Measurements from ENCODE around the gene TINAG. TPM values are rescaled to one million over a fixed set of nuclear protein-coding genes. Genes with fewer than 3 reads are reported as not detected.
A peak's percentile ranks its signal among the peaks of the same experiment; 100 is the strongest.

TINAG gene
- total and polyA plus RNA-seq, 2 of the 13 experiments (the other 11 are each of a cell fraction or from before 2014, with no cell fraction given): 0.08 to 0.15 TPM

DNA sequence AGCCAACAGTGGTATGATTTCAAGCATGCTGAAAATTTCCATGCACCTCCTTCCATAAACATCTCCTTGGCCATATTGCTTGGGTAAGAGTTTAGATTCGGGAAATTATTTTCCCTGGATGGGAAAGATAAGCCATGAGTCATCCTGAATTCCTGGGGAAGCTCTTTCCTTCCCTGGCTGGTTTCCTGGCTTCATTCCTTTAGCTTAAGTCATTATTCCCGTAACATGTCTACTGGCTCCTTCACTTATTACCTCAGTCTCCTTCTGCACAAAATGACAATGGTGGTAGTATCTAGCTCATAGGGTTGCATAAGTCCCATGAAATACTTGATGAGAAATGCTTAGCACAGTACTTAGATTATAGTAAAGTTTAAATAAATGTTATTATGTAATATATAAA, 27.6 kb downstream of the TINAG start:
- FAIRE-seq (no peak), DNase-seq (ENCODE audit: low spot score) (peak; percentile 1), ATAC-seq (no peak)
- WGBS (ENCODE audit: low lambda C conversion rate): 20% methylated on average over 2 of the region's 2 CpGs
- TF ChIP-seq FOSL2 (CRISPR knock-in tag; IDR thresholded peaks at IDR 0.05): peak; percentile 47; the same call in 1 of the 2 replicates
- TF ChIP-seq CBX2 (IDR thresholded peaks at IDR 0.05; ENCODE audit: low read depth, low read length): no peak
- TF ChIP-seq CBX2 (CRISPR knock-in tag; IDR thresholded peaks at IDR 0.05; ENCODE audit: low read depth): no peak
- H3K4me2 ChIP-seq (ENCODE audit: low read depth, low read length): no peak overlapping the region
- no TSS peak for BruUV-seq (replicated peaks)
- no peaks in the 10 kb centered on the region for H3K9me3 ChIP-seq (ENCODE audit: low read length)
- H3K79me2 ChIP-seq (ENCODE audit: insufficient read depth, low read length): no peaks in the 10 kb centered on the region
- no peak overlapping the region for H3K27ac ChIP-seq (ENCODE audit: extremely low read length, insufficient read depth, low read length)
- no peaks in the 10 kb centered on the region for H3K36me3 ChIP-seq (replicated peaks in 1 of 2; ENCODE audit: control insufficient read depth in 1 of 2, insufficient read depth in 2 of 2, low read length in 2 of 2)
- H3K4me3 ChIP-seq (replicated peaks in 1 of 3; ENCODE audit: insufficient read depth in 1 of 3, low read depth in 2 of 3, low read length in 3 of 3): no peak overlapping the region
- ChIA-PET POLR2A (no interaction called here), CTCF (ENCODE audit: low intra/inter-chr PET ratio, low total read pairs) (no interaction called here)
- no peak overlapping the region for H3K9ac ChIP-seq (ENCODE audit: insufficient read depth, low read depth, low read length)
- no peaks in the 10 kb centered on the region for H4K20me1 ChIP-seq (ENCODE audit: insufficient read depth, low read length)
- H3K4me1 ChIP-seq (ENCODE audit: insufficient read depth, low read length): no peaks in the 10 kb centered on the region
- in situ Hi-C loops (cut with HindIII; ENCODE audit: extremely low pct_ligation_motif_present, low pct_unique_long_range_greater_than_20kb) (no loop called here), intact Hi-C loops (cut with micrococcal nuclease; ENCODE audit: unreplicated experiment) (no loop called here)
- H2AFZ ChIP-seq (ENCODE audit: low read length): no peak overlapping the region
- H3K27me3 ChIP-seq (ENCODE audit: control insufficient read depth in 1 of 2, insufficient read depth in 2 of 2, low read length in 2 of 2): no peaks in the 10 kb centered on the region

- Histone ChIP-seq H3K4me2 (ENCODE audit: low read depth, low read length) (no peak overlapping the region), H3K9me3 (ENCODE audit: low read length) (no peaks in the 10 kb centered on the region), H3K36me3 (replicated peaks in 1 of 2; ENCODE audit: control insufficient read depth in 1 of 2, insufficient read depth in 2 of 2, low read length in 2 of 2) (no peaks in the 10 kb centered on the region), H3K9ac (ENCODE audit: insufficient read depth, low read depth, low read length) (no peak overlapping the region), H3K27ac (ENCODE audit: extremely low read length, insufficient read depth, low read length) (no peak overlapping the region), H4K20me1 (ENCODE audit: insufficient read depth, low read length) (no peaks in the 10 kb centered on the region), H3K4me1 (ENCODE audit: insufficient read depth, low read length) (no peaks in the 10 kb centered on the region), H3K79me2 (ENCODE audit: insufficient read depth, low read length) (no peaks in the 10 kb centered on the region), H2AFZ (ENCODE audit: low read length) (no peak overlapping the region), H3K4me3 (replicated peaks in 1 of 3; ENCODE audit: insufficient read depth in 1 of 3, low read depth in 2 of 3, low read length in 3 of 3) (no peak overlapping the region), H3K27me3 (ENCODE audit: control insufficient read depth in 1 of 2, insufficient read depth in 2 of 2, low read length in 2 of 2) (no peaks in the 10 kb centered on the region)
- WGBS (ENCODE audit: low lambda C conversion rate): 32% methylated on average over 2 of the region's 2 CpGs
- CTCF ChIA-PET (ENCODE audit: low intra/inter-chr PET ratio, low total read pairs): no interaction called here
- POLR2A ChIA-PET: no interaction called here
- ATAC-seq (no peak), DNase-seq (ENCODE audit: low spot score) (no peak), FAIRE-seq (no peak)
- no TSS peak for BruUV-seq (replicated peaks)
- intact Hi-C loops (cut with micrococcal nuclease; ENCODE audit: unreplicated experiment): no loop called here
- in situ Hi-C loops (cut with HindIII; ENCODE audit: extremely low pct_ligation_motif_present, low pct_unique_long_range_greater_than_20kb): no loop called here
- TF ChIP-seq ZNF674 (CRISPR knock-in tag; IDR thresholded peaks at IDR 0.05; ENCODE audit: low read depth): no peak
- no peak for TF ChIP-seq HES4 (CRISPR knock-in tag; IDR thresholded peaks at IDR 0.05; ENCODE audit: borderline replicate concordance)
- no peak for TF ChIP-seq FOXK1 (CRISPR knock-in tag; IDR thresholded peaks at IDR 0.05; ENCODE audit: borderline replicate concordance, low read depth)
- no peak for TF ChIP-seq ISX (CRISPR knock-in tag; conservative IDR thresholded peaks at IDR 0.05)
- no peak for TF ChIP-seq ZFP62 (CRISPR knock-in tag; IDR thresholded peaks at IDR 0.05)
- TF ChIP-seq CREB3 (CRISPR knock-in tag; IDR thresholded peaks at IDR 0.05): no peak
- TF ChIP-seq DPF2 (CRISPR knock-in tag; IDR thresholded peaks at IDR 0.05; ENCODE audit: borderline replicate concordance, low read depth): no peak
- no peak for TF ChIP-seq MAFG (CRISPR knock-in tag; IDR thresholded peaks at IDR 0.05)
- TF ChIP-seq, protein P1, sequence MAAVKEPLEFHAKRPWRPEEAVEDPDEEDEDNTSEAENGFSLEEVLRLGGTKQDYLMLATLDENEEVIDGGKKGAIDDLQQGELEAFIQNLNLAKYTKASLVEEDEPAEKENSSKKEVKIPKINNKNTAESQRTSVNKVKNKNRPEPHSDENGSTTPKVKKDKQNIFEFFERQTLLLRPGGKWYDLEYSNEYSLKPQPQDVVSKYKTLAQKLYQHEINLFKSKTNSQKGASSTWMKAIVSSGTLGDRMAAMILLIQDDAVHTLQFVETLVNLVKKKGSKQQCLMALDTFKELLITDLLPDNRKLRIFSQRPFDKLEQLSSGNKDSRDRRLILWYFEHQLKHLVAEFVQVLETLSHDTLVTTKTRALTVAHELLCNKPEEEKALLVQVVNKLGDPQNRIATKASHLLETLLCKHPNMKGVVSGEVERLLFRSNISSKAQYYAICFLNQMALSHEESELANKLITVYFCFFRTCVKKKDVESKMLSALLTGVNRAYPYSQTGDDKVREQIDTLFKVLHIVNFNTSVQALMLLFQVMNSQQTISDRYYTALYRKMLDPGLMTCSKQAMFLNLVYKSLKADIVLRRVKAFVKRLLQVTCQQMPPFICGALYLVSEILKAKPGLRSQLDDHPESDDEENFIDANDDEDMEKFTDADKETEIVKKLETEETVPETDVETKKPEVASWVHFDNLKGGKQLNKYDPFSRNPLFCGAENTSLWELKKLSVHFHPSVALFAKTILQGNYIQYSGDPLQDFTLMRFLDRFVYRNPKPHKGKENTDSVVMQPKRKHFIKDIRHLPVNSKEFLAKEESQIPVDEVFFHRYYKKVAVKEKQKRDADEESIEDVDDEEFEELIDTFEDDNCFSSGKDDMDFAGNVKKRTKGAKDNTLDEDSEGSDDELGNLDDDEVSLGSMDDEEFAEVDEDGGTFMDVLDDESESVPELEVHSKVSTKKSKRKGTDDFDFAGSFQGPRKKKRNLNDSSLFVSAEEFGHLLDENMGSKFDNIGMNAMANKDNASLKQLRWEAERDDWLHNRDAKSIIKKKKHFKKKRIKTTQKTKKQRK (IDR thresholded peaks at IDR 0.05; ENCODE audit: low read length): no peak
- TF ChIP-seq SP2 (CRISPR knock-in tag; IDR thresholded peaks at IDR 0.05): no peak
- TF ChIP-seq KMT2A (CRISPR knock-in tag; IDR thresholded peaks at IDR 0.05): no peak
- TF ChIP-seq SIX1 (CRISPR knock-in tag; IDR thresholded peaks at IDR 0.05; ENCODE audit: borderline replicate concordance): no peak
- TF ChIP-seq NR2F2 (IDR thresholded peaks at IDR 0.05; ENCODE audit: borderline replicate concordance, low read depth): no peak
These were observed 45.7 kb downstream of the TINAG start for GRCh38 chr6:54353975-54354374.
